B cell (primary cell): ENCODE results near the gene ANTXR1. TPM values are rescaled to one million over a fixed set of nuclear protein-coding genes. Genes with fewer than 3 reads are reported as not detected.

Experiments
- ATAC-seq: fragments of 200-7000 bp; cut with Tn5 transposase; one replicate; pipeline ENCODE4 v1.10.0; 2021; ENCODE audit warnings: low read depth, mild to moderate bottlenecking, moderate number of reproducible peaks, moderate library complexity
- CTCF ChIA-PET: fragments of 350-600 bp; sonication (Branson Sonifier 250); formaldehyde crosslinking; loops from one replicate; lab custom pipeline; 2021; ENCODE audit warnings: antibody characterized with exemption, inconsistent platforms; lab: Charles Lee
- POLR2A ChIA-PET: fragments of 350-600 bp; sonication (Branson Sonifier 250); formaldehyde crosslinking; loops from one replicate; lab custom pipeline; 2021; ENCODE audit warnings: antibody characterized with exemption; lab: Charles Lee
- DNase-seq: peaks from one replicate; pipeline ENCODE4 v3.0.0; 2013
- H2AFZ ChIP-seq: 2 replicates; pipeline ENCODE4 v1.6.1; 2012; ENCODE audit warnings: mild to moderate bottlenecking, low read depth, low read length; ENCODE audit not compliant: insufficient read depth, poor library complexity, severe bottlenecking
- H3K27ac ChIP-seq, 2 donors: 1 replicate in 1 of 2; 2 replicates in 1 of 2; pipeline ENCODE4 v1.5.1; 2012 to 2013; ENCODE audit warnings: low read length in 2 of 2, mild to moderate bottlenecking in 2 of 2, moderate library complexity in 1 of 2
- H3K27me3 ChIP-seq, 4 experiments: fragments of 200-600 bp in 1 of 4; sonication (generic) in 1 of 4; replicated peaks in 1 of 4; 1 replicate in 2 of 4; 2 replicates in 2 of 4; pipeline versions ENCODE4 v1.6.1 to v1.7.0; 2013 to 2016; ENCODE audit warnings: low read length in 3 of 4, mild to moderate bottlenecking in 2 of 4, mixed read lengths in 1 of 4, moderate library complexity in 1 of 4; ENCODE audit not compliant: insufficient read depth in 4 of 4, control insufficient read depth in 3 of 4; ENCODE audit errors: control extremely low read depth in 1 of 4
- H3K36me3 ChIP-seq, 2 experiments: replicated peaks in 1 of 2; 1 replicate in 1 of 2; 2 replicates in 1 of 2; pipeline versions ENCODE4 v1.6.1 to v1.7.1; 2013; ENCODE audit warnings: low read length in 1 of 2; ENCODE audit not compliant: insufficient read depth in 2 of 2, control insufficient read depth in 1 of 2; ENCODE audit errors: control extremely low read depth in 1 of 2, extremely low read depth in 1 of 2
- H3K4me1 ChIP-seq, 2 donors: fragments of 200-600 bp in 1 of 2; sonication (generic) in 1 of 2; 1 replicate in 1 of 2; 2 replicates in 1 of 2; pipeline versions ENCODE4 v1.5.1 to v1.6.1; 2013 to 2017; ENCODE audit warnings: low read length in 2 of 2; ENCODE audit not compliant: control insufficient read depth in 2 of 2, insufficient read depth in 2 of 2
- H3K4me2 ChIP-seq: replicated peaks from 2 replicates; pipeline ENCODE3; 2012; ENCODE audit warnings: mild to moderate bottlenecking, low read depth, low read length; ENCODE audit not compliant: poor library complexity, severe bottlenecking
- H3K4me3 ChIP-seq, 5 experiments: fragments of 200-600 bp in 1 of 5; sonication (generic) in 1 of 5; 1 replicate in 3 of 5; 2 replicates in 2 of 5; pipeline versions ENCODE4 v1.5.1 to v1.7.0; 2011 to 2016; ENCODE audit warnings: low read length in 4 of 5, mild to moderate bottlenecking in 4 of 5, low read depth in 2 of 5, control low read depth in 1 of 5, moderate library complexity in 1 of 5; ENCODE audit not compliant: insufficient read depth in 1 of 5; ENCODE audit errors: control extremely low read depth in 1 of 5, extremely low read depth in 1 of 5
- H3K79me2 ChIP-seq: fragments of 200-600 bp; sonication (generic); one replicate; pipeline ENCODE4 v1.6.0; 2016; ENCODE audit warnings: low read length; ENCODE audit not compliant: control insufficient read depth, insufficient read depth
- H3K9ac ChIP-seq: fragments of 200-600 bp; sonication (generic); 2 replicates; pipeline ENCODE4 v1.6.1; 2017; ENCODE audit warnings: mild to moderate bottlenecking, low read length, moderate library complexity
- H3K9me3 ChIP-seq, 3 donors: one replicate each; pipeline versions ENCODE4 v1.6.1 to v1.7.1; 2013; ENCODE audit warnings: low read length in 2 of 3; ENCODE audit not compliant: control insufficient read depth in 2 of 3, insufficient read depth in 1 of 3; ENCODE audit errors: control extremely low read depth in 1 of 3
- H4K20me1 ChIP-seq: 2 replicates; pipeline ENCODE4 v1.6.0; 2012; ENCODE audit warnings: mild to moderate bottlenecking, low read length; ENCODE audit not compliant: insufficient read depth, control insufficient read depth, poor library complexity, severe bottlenecking
- H3K27ac Mint-ChIP-seq: one replicate; pipeline ENCODE4 v1.8.0; 2021; ENCODE audit warnings: mixed read lengths
- H3K27me3 Mint-ChIP-seq: one replicate; pipeline ENCODE4 v1.8.0; 2021; ENCODE audit warnings: mixed read lengths
- H3K4me1 Mint-ChIP-seq: one replicate; pipeline ENCODE4 v1.8.0; 2021; ENCODE audit warnings: mixed read lengths
- H3K4me3 Mint-ChIP-seq: one replicate; pipeline ENCODE4 v1.8.0; 2021; ENCODE audit warnings: mixed read lengths
- H3K9me3 Mint-ChIP-seq: one replicate; pipeline ENCODE4 v1.8.0; 2022; ENCODE audit warnings: mixed read lengths; ENCODE audit not compliant: insufficient read depth
- CTCF ChIP-seq: fragments of 200-600 bp; IDR thresholded peaks from one replicate; pipeline ENCODE4 v1.8.0; 2022; ENCODE audit warnings: antibody characterized with exemption, mild to moderate bottlenecking
- EZH2 ChIP-seq: IDR thresholded peaks from 2 replicates; pipeline ENCODE4 v1.6.1; 2012; ENCODE audit warnings: borderline replicate concordance, low read depth, mild to moderate bottlenecking, moderate library complexity, low read length; ENCODE audit not compliant: insufficient read depth, poor library complexity, severe bottlenecking
- WGBS: methylation state at CpG from one replicate; pipeline ENCODE4 v1.1.5; 2013; ENCODE audit warnings: missing lambda C conversion rate; ENCODE audit not compliant: insufficient coverage; 5-methylcytosine and 5-hydroxymethylcytosine counted together
- intact Hi-C: fragments of 100-400 bp; cut with micrococcal nuclease; formaldehyde crosslinking; loops from one replicate; pipeline ENCODE4 v1.10.0; 2022
- polyA plus RNA-seq: library from polyadenylated mRNA; depleted of rRNA; stranded (reverse); fragments of >200 nt; gene quantifications from 2 replicates; pipeline ENCODE4 v1.2.3, GENCODE V29; 2012
- total RNA-seq, 2 donors: library from RNA; stranded (reverse); fragments of 120-200 nt in 1 of 2; gene quantifications; 1 replicate in 1 of 2; 2 replicates in 1 of 2; pipeline versions ENCODE4 v1.2.3 to v1.2.4, GENCODE V29; 2013 to 2022

The ANTXR1 gene
- total and polyA plus RNA-seq, 2 donors (not counting 1 experiment from before 2014, with no cell fraction given) = not detected

- ChIA-PET POLR2A (no interaction called here), CTCF (no interaction called here)
- Histone ChIP-seq H3K4me3 (no peak overlapping the region), H3K27me3 (peaks cover 0 to 9% (median 1%) of the 10 kb centered on the region in 4 experiments), H3K36me3 (no peaks in the 10 kb centered on the region), H3K4me1 (no peaks in the 10 kb centered on the region), H3K27ac (no peak overlapping the region), H3K79me2 (no peaks in the 10 kb centered on the region), H3K9me3 (peaks cover 0 to 1% (median 0%) of the 10 kb centered on the region in 3 donors), H3K4me2 (no peak overlapping the region), H4K20me1 (no peaks in the 10 kb centered on the region), H3K9ac (no peak overlapping the region), H2AFZ (no peak overlapping the region)
- TF ChIP-seq EZH2 (no peak), CTCF (no peak)
- no peaks in the 10 kb centered on the region for H3K4me1 Mint-ChIP-seq
- no peaks in the 10 kb centered on the region for H3K9me3 Mint-ChIP-seq
- ATAC-seq (no peak), DNase-seq (no peak)
- no CpG with 5 or more reads among the region's 1 CpG for WGBS
- no peak overlapping the region for H3K27ac Mint-ChIP-seq
- intact Hi-C loops = no loop called here
- H3K4me3 Mint-ChIP-seq = no peak overlapping the region
- peaks cover 13% of the 10 kb centered on the region for H3K27me3 Mint-ChIP-seq
These were observed 44.8 kb upstream of the ANTXR1 start for GRCh38 chr2:68968221-68968620.

GRCh38 chr2:68969736-68970490 is 43.1 kb upstream of the ANTXR1 start:
- no peaks in the 10 kb centered on the region for H3K9me3 Mint-ChIP-seq
- ATAC-seq = no peak

More at GRCh38 chr2:68969736-68970490, 43.1 kb upstream of the ANTXR1 start:
- Mint-ChIP-seq H3K4me1 (no peaks in the 10 kb centered on the region), H3K27ac (no peak overlapping the region), H3K27me3 (peaks cover 10% of the 10 kb centered on the region), H3K4me3 (no peak overlapping the region)
- Histone ChIP-seq H3K27me3 (peaks cover 0 to 9% (median 1%) of the 10 kb centered on the region in 4 experiments), H3K4me3 (no peak overlapping the region), H3K4me1 (no peaks in the 10 kb centered on the region), H4K20me1 (no peaks in the 10 kb centered on the region), H2AFZ (no peak overlapping the region), H3K9me3 (peaks cover 0 to 1% (median 0%) of the 10 kb centered on the region in 3 donors), H3K27ac (no peak overlapping the region), H3K4me2 (no peak overlapping the region), H3K36me3 (no peaks in the 10 kb centered on the region), H3K9ac (no peak overlapping the region), H3K79me2 (no peaks in the 10 kb centered on the region)
- intact Hi-C loops = no loop called here
- no peak for TF ChIP-seq CTCF
- ChIA-PET POLR2A (no interaction called here), CTCF (no interaction called here)
- WGBS = 97% methylated on average over 4 of the region's 8 CpGs
- no peak for DNase-seq
